Vagina (tissue), 2 donors: ENCODE results near the gene USP14. TPM values are rescaled to one million over a fixed set of nuclear protein-coding genes. Genes with fewer than 3 reads are reported as not detected.

Source experiments
- DNase-seq, 2 donors: peaks; one replicate each; pipeline ENCODE4 v3.0.0-alpha.2; 2017; ENCODE audit errors: extremely low spot score in 2 of 2
- H3K27ac ChIP-seq: fragments of 200-600 bp; sonication (generic); one replicate; pipeline ENCODE4 v1.5.1; 2019
- H3K27me3 ChIP-seq: fragments of 200-600 bp; sonication (generic); one replicate; pipeline ENCODE4 v1.5.1; 2019
- H3K36me3 ChIP-seq, 2 donors: fragments of 200-600 bp; sonication (generic); one replicate each; pipeline ENCODE4 v1.5.1; 2017 to 2019
- H3K4me1 ChIP-seq: fragments of 200-600 bp; sonication (generic); one replicate; pipeline ENCODE4 v1.5.1; 2019
- H3K4me3 ChIP-seq, 2 donors: fragments of 200-600 bp; sonication (generic); 1 replicate in 1 of 2; 2 replicates in 1 of 2; pipeline ENCODE4 v1.5.1; 2016 to 2019
- H3K9me3 ChIP-seq: fragments of 200-600 bp; sonication (generic); one replicate; pipeline ENCODE4 v1.5.1; 2019
- CTCF ChIP-seq, 3 experiments: fragments of 450-650 bp in 2 of 3; fragments of 200-600 bp in 1 of 3; sonication (generic) in 1 of 3; IDR thresholded peaks; one replicate each; pipeline ENCODE4 v1.5.1; 2017 to 2019; ENCODE audit warnings: antibody characterized with exemption in 3 of 3, mild to moderate bottlenecking in 2 of 3, moderate library complexity in 2 of 3
- POLR2A ChIP-seq, 2 donors: fragments of 450-650 bp; IDR thresholded peaks; one replicate each; pipeline ENCODE4 v1.6.1; 2017; ENCODE audit warnings: antibody characterized with exemption in 2 of 2, mild to moderate bottlenecking in 2 of 2, moderate library complexity in 2 of 2
- POLR2AphosphoS5 ChIP-seq, 2 donors: sonication (generic); formaldehyde crosslinking; IDR thresholded peaks; one replicate each; pipeline ENCODE4 v1.9.0; 2017; ENCODE audit warnings: antibody characterized with exemption in 2 of 2, mild to moderate bottlenecking in 2 of 2, low read depth in 1 of 2; ENCODE audit not compliant: insufficient read depth in 1 of 2
- intact Hi-C: fragments of 100-400 bp; cut with DNase I; formaldehyde crosslinking; loops from one replicate; pipeline ENCODE4 v1.15.1; 2023
- total RNA-seq: library from RNA; depleted of rRNA; stranded (reverse); fragments of >200 nt; gene quantifications from one replicate; pipeline ENCODE4 v1.2.3, GENCODE V29; 2016

Gene USP14
- total RNA-seq, 1 donor from 2014 or later = 26.3 TPM

- H3K9me3 ChIP-seq = no peaks in the 10 kb centered on the region
- peaks cover 0 to 70% of the 10 kb centered on the region in 2 donors for H3K36me3 ChIP-seq
- H3K27me3 ChIP-seq = no peaks in the 10 kb centered on the region
- H3K27ac ChIP-seq = no peak overlapping the region
- TF ChIP-seq POLR2A (IDR thresholded peaks at IDR 0.05) (no peak), POLR2AphosphoS5 (IDR thresholded peaks at IDR 0.05; ENCODE audit: insufficient read depth in 1 of 2, low read depth in 1 of 2) (no peak), CTCF (IDR thresholded peaks at IDR 0.05) (no peak)
- intact Hi-C loops = no loop called here
- H3K4me3 ChIP-seq = no peak overlapping the region
- no peaks in the 10 kb centered on the region for H3K4me1 ChIP-seq
- no peak for DNase-seq
Observed at GRCh38 chr18:199214-199613, 40.9 kb downstream of the USP14 start.

DNA sequence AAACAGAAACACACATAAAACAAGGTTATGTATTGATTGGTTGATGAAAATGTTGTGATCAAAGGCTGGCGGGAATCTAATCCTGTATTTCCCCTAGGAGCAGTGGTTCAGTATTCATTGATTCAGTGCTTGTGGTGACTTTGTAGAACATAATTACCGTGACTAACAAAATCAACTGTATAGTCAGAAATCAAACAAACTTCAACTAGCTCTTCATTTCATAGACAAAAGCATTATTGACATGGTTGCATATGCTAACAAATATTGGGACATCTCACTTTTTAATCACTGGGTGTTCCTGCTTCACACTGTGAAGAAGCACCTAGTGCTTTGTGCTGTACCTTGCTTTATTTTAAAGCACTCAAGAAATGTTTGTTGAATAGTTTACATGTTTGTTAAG, 41.4 kb downstream of the USP14 start:
- no peak overlapping the region for H3K4me3 ChIP-seq

GRCh38 chr18:210075-210474, 51.7 kb downstream of the USP14 start:
- Histone ChIP-seq H3K27ac (no peak overlapping the region), H3K9me3 (no peaks in the 10 kb centered on the region), H3K27me3 (no peaks in the 10 kb centered on the region), H3K4me3 (no peak overlapping the region), H3K36me3 (peaks cover 0 to 70% of the 10 kb centered on the region in 2 donors), H3K4me1 (no peaks in the 10 kb centered on the region)
- TF ChIP-seq CTCF (IDR thresholded peaks at IDR 0.05) (no peak), POLR2AphosphoS5 (IDR thresholded peaks at IDR 0.05; ENCODE audit: insufficient read depth in 1 of 2, low read depth in 1 of 2) (no peak), POLR2A (IDR thresholded peaks at IDR 0.05) (no peak)
- no peak for DNase-seq
- intact Hi-C loops = no loop called here

More for the DNA sequence above, 41.4 kb downstream of the USP14 start:
- H3K27me3 ChIP-seq = no peaks in the 10 kb centered on the region
- peaks cover 0 to 76% of the 10 kb centered on the region in 2 donors for H3K36me3 ChIP-seq
- no peak overlapping the region for H3K27ac ChIP-seq
- DNase-seq = no peak
- H3K4me1 ChIP-seq = no peaks in the 10 kb centered on the region
- no peaks in the 10 kb centered on the region for H3K9me3 ChIP-seq
- intact Hi-C loops = no loop called here
- TF ChIP-seq POLR2AphosphoS5 (IDR thresholded peaks at IDR 0.05; ENCODE audit: insufficient read depth in 1 of 2, low read depth in 1 of 2) (no peak), CTCF (IDR thresholded peaks at IDR 0.05) (no peak)

DNA sequence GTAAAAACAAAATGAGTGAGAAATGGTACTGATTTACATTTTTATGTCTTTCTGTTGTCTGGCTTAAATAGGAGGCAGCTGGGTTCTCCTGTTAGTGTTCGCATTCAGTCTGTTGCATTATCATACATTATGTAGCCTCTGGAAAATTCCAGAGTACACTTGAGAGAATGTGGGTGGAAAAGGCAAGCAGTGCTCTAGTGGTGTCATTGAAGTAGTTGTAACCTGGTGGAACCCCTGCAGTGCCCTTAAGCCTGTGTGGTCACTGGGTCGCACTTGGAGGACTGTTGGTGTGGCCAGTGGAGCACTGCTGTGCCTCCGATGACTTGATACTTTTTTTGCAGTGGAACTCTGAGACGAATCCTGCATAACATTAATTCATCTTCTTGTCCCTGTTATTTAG, 52.4 kb downstream of the USP14 start:
- H3K27ac ChIP-seq = no peak overlapping the region
- no peaks in the 10 kb centered on the region for H3K27me3 ChIP-seq
- H3K4me1 ChIP-seq = no peaks in the 10 kb centered on the region
- H3K4me3 ChIP-seq = no peak overlapping the region
- H3K36me3 ChIP-seq = peaks cover 0 to 70% of the 10 kb centered on the region in 2 donors
- no peak for TF ChIP-seq POLR2A (IDR thresholded peaks at IDR 0.05)
- no peak for TF ChIP-seq POLR2AphosphoS5 (IDR thresholded peaks at IDR 0.05; ENCODE audit: insufficient read depth in 1 of 2, low read depth in 1 of 2)
- no peak for TF ChIP-seq CTCF (IDR thresholded peaks at IDR 0.05)
- DNase-seq = no peak
- intact Hi-C loops = no loop called here
- no peaks in the 10 kb centered on the region for H3K9me3 ChIP-seq

DNA sequence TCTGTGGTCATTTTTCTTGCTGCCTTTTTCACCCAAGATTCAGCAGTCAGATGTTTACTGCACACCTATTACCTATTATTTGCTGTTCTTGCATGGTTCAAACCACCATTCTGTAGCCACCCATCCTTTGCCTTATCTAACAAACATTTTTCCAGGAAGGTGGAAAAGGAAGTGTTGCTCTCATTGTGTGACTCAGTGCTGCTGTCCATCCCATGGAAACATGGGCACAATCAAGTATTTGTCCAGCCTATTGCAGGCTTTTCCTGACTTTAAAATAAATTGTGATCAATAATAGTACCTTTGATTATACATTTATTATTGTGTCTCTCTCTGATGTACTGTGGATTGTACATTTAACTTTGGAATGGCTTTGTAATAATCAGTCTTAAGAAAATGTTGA, 53.2 kb downstream of the USP14 start:
- Histone ChIP-seq H3K36me3 (peaks cover 0 to 74% of the 10 kb centered on the region in 2 donors), H3K27ac (no peak overlapping the region), H3K4me1 (no peaks in the 10 kb centered on the region), H3K27me3 (no peaks in the 10 kb centered on the region), H3K9me3 (no peaks in the 10 kb centered on the region), H3K4me3 (no peak overlapping the region)
- TF ChIP-seq POLR2A (IDR thresholded peaks at IDR 0.05) (no peak), CTCF (IDR thresholded peaks at IDR 0.05) (no peak), POLR2AphosphoS5 (IDR thresholded peaks at IDR 0.05; ENCODE audit: insufficient read depth in 1 of 2, low read depth in 1 of 2) (no peak)
- intact Hi-C loops = no loop called here
- DNase-seq = no peak
